ENCODE measurements around the gene RDX.
"Not testable (repeated sequence)": the region's sequence is repeated elsewhere in the genome, so short reads cannot be mapped to it uniquely, and the experiment has no call there.

RDX gene

GRCh38 chr11:110272919-110273318 lies 23.5 kb downstream of the RDX start:
- no peak for DNase-seq (ENCODE audit: low read depth, low spot score)

GRCh38 chr11:110269996-110270395 lies 26.4 kb downstream of the RDX start:
- DNase-seq (ENCODE audit: low read depth, low spot score) = no peak

GRCh38 chr11:110268441-110268840 lies 28.0 kb downstream of the RDX start:
- no peak for DNase-seq (ENCODE audit: low read depth, low spot score)

GRCh38 chr11:110262072-110262403 lies 34.4 kb downstream of the RDX start:
- no peak for DNase-seq (ENCODE audit: low read depth, low spot score)

- no peak for DNase-seq (ENCODE audit: low read depth, low spot score)
These were observed 35.0 kb downstream of the RDX start for GRCh38 chr11:110261195-110262071.

- DNase-seq (ENCODE audit: low read depth, low spot score) = no peak
These were observed 42.9 kb downstream of the RDX start for GRCh38 chr11:110253525-110253924.

- peak; percentile 7 for DNase-seq (ENCODE audit: low read depth, low spot score)
These were observed 44.6 kb downstream of the RDX start for GRCh38 chr11:110251836-110252235.

GRCh38 chr11:110250168-110250567 lies 46.2 kb downstream of the RDX start:
- no peak for DNase-seq (ENCODE audit: low read depth, low spot score)

GRCh38 chr11:110249766-110250165 lies 46.6 kb downstream of the RDX start:
- no peak for DNase-seq (ENCODE audit: low read depth, low spot score)

- DNase-seq (ENCODE audit: low read depth, low spot score) = no peak
These were observed 47.3 kb downstream of the RDX start for GRCh38 chr11:110249066-110249465.

GRCh38 chr11:110243791-110244190 lies 52.6 kb downstream of the RDX start:
- no peak for DNase-seq (ENCODE audit: low read depth, low spot score)

- DNase-seq (ENCODE audit: low read depth, low spot score) = no peak
These were observed 53.7 kb downstream of the RDX start for GRCh38 chr11:110242746-110243145.

- no peak for DNase-seq (ENCODE audit: low read depth, low spot score)
These were observed 54.2 kb downstream of the RDX start for GRCh38 chr11:110242188-110242587.

GRCh38 chr11:110235966-110236365 lies 60.4 kb downstream of the RDX start:
- no peak for DNase-seq (ENCODE audit: low read depth, low spot score)

GRCh38 chr11:110230377-110230776 lies 66.0 kb downstream of the RDX start:
- no peak for DNase-seq (ENCODE audit: low read depth, low spot score)

- no peak for DNase-seq (ENCODE audit: low read depth, low spot score)
These were observed 77.2 kb downstream of the RDX start for GRCh38 chr11:110219006-110219785.

GRCh38 chr11:110217936-110218335 lies 78.5 kb downstream of the RDX start:
- DNase-seq (ENCODE audit: low read depth, low spot score) = no peak

- no peak for DNase-seq (ENCODE audit: low read depth, low spot score)
These were observed 79.1 kb downstream of the RDX start for GRCh38 chr11:110217223-110217877.

- not testable (repeated sequence) for DNase-seq (ENCODE audit: low read depth, low spot score)
These were observed 87.1 kb downstream of the RDX start for GRCh38 chr11:110209313-110209694.

GRCh38 chr11:110208678-110209312 lies 87.6 kb downstream of the RDX start:
- DNase-seq (ENCODE audit: low read depth, low spot score) = not testable (repeated sequence)

GRCh38 chr11:110207123-110207522 lies 89.3 kb downstream of the RDX start:
- no peak for DNase-seq (ENCODE audit: low read depth, low spot score)

- no peak for DNase-seq (ENCODE audit: low read depth, low spot score)
These were observed 95.6 kb downstream of the RDX start for GRCh38 chr11:110200836-110201235.
